ENCODE data around the gene TMEM258.

TMEM258 gene

GRCh38 chr11:61792310-61793082 lies at the start of gene TMEM258, which contains the start of gene FEN1:
TMEM258 (minus strand) TSS chr11:61792599; CDS start chr11:61792558, 41 bp downstream.
FEN1 (plus strand) TSS chr11:61792911; CDS start chr11:61795362, 2,451 bp downstream.
- DNase-seq, result peak; percentile 88

GRCh38 chr11:61841636-61842527 lies 49.5 kb upstream of the TMEM258 start:
- DNase-seq, result no peak

GRCh38 chr11:61840371-61840770 lies 48.0 kb upstream of the TMEM258 start:
- DNase-seq, result no peak

GRCh38 chr11:61839742-61840141 lies 47.3 kb upstream of the TMEM258 start:
- no peak for DNase-seq

- DNase-seq, result no peak
Measured at GRCh38 chr11:61838921-61839320, 46.5 kb upstream of the TMEM258 start.

GRCh38 chr11:61838501-61838900 lies 46.1 kb upstream of the TMEM258 start:
- DNase-seq, result no peak

GRCh38 chr11:61837411-61838005 lies 45.1 kb upstream of the TMEM258 start:
- no peak for DNase-seq

GRCh38 chr11:61836193-61836592 lies 43.8 kb upstream of the TMEM258 start:
- DNase-seq, result no peak

GRCh38 chr11:61834278-61835048 lies 42.1 kb upstream of the TMEM258 start:
- peak; percentile 6 for DNase-seq

GRCh38 chr11:61833926-61834277 lies 41.5 kb upstream of the TMEM258 start:
- DNase-seq, result no peak

GRCh38 chr11:61833471-61833870 lies 41.1 kb upstream of the TMEM258 start:
- no peak for DNase-seq

GRCh38 chr11:61832754-61833153 lies 40.4 kb upstream of the TMEM258 start:
- no peak for DNase-seq

GRCh38 chr11:61832207-61832606 lies 39.8 kb upstream of the TMEM258 start:
- DNase-seq, result no peak

GRCh38 chr11:61830237-61831105 lies 38.1 kb upstream of the TMEM258 start:
- no peak for DNase-seq

- no peak for DNase-seq
Measured at GRCh38 chr11:61829806-61830205, 37.4 kb upstream of the TMEM258 start.

- peak; percentile 28 for DNase-seq
Measured at GRCh38 chr11:61828629-61829407, 36.4 kb upstream of the TMEM258 start.

- DNase-seq, result no peak
Measured at GRCh38 chr11:61828379-61828628, 35.9 kb upstream of the TMEM258 start.

- peak; percentile 58 for DNase-seq
Measured at GRCh38 chr11:61827571-61828378, 35.4 kb upstream of the TMEM258 start, which contains the start of gene FADS2. FADS2 (plus strand) TSS chr11:61828300; CDS start chr11:61828391, 91 bp downstream.

GRCh38 chr11:61826930-61827570 lies 34.7 kb upstream of the TMEM258 start:
- DNase-seq, result no peak

GRCh38 chr11:61820174-61820573 lies 27.8 kb upstream of the TMEM258 start:
- DNase-seq, result no peak

Data from activated naive CD4-positive, alpha-beta T cell treated with Interleukin-2 at 50 U/mL for 16 hours (primary cell).